H9 (cell line): ENCODE data around the gene PADI4. TPM values are rescaled to one million over a fixed set of nuclear protein-coding genes. Genes with fewer than 3 reads are reported as not detected.

Source experiments
- DNase-seq: peaks from one replicate; pipeline ENCODE4 v3.0.0-alpha.2; 2017
- H2AFZ ChIP-seq: one replicate; pipeline ENCODE4 v1.6.1; 2013; ENCODE audit warnings: mild to moderate bottlenecking, low read length, control low read depth, moderate library complexity
- H2AK5ac ChIP-seq: 2 replicates; pipeline ENCODE4 v1.6.1; 2013; ENCODE audit warnings: low read length, control low read depth, mixed read lengths; ENCODE audit not compliant: insufficient read length
- H2BK120ac ChIP-seq: one replicate; pipeline ENCODE4 v1.6.1; 2013; ENCODE audit warnings: low read depth, mild to moderate bottlenecking, low read length, control low read depth, inconsistent platforms; ENCODE audit not compliant: poor library complexity, severe bottlenecking
- H2BK12ac ChIP-seq: 2 replicates; pipeline ENCODE4 v1.6.1; 2013; ENCODE audit warnings: low read length, control low read depth, mixed read lengths, low read depth; ENCODE audit not compliant: insufficient read length
- H2BK15ac ChIP-seq: 2 replicates; pipeline ENCODE4 v1.6.1; 2013; ENCODE audit warnings: low read depth, low read length, control low read depth
- H2BK20ac ChIP-seq: one replicate; pipeline ENCODE4 v1.6.1; 2013; ENCODE audit warnings: low read depth, mild to moderate bottlenecking, low read length, control low read depth, inconsistent platforms; ENCODE audit not compliant: poor library complexity, severe bottlenecking
- H2BK5ac ChIP-seq: 2 replicates; pipeline ENCODE4 v1.6.1; 2013; ENCODE audit warnings: low read length, control low read depth, mixed read lengths; ENCODE audit not compliant: insufficient read length
- H3K14ac ChIP-seq: 2 replicates; pipeline ENCODE4 v1.6.1; 2013; ENCODE audit warnings: low read length, control low read depth; ENCODE audit not compliant: insufficient read depth
- H3K18ac ChIP-seq: 2 replicates; pipeline ENCODE4 v1.6.1; 2013; ENCODE audit warnings: low read depth, mild to moderate bottlenecking, mixed read lengths, low read length, control low read depth; ENCODE audit not compliant: insufficient read length
- H3K23ac ChIP-seq: 2 replicates; pipeline ENCODE4 v1.6.1; 2013; ENCODE audit warnings: low read length, control low read depth, mixed read lengths, low read depth; ENCODE audit not compliant: insufficient read length
- H3K23me2 ChIP-seq: 2 replicates; pipeline ENCODE4 v1.6.1; 2013; ENCODE audit warnings: low read depth, mild to moderate bottlenecking, mixed read lengths, low read length, control low read depth; ENCODE audit not compliant: insufficient read length, poor library complexity, severe bottlenecking
- H3K27ac ChIP-seq: 2 replicates; pipeline ENCODE4 v1.5.1; 2013; ENCODE audit warnings: low read length, control low read depth, mixed read lengths, low read depth; ENCODE audit not compliant: insufficient read length
- H3K27me3 ChIP-seq: 2 replicates; pipeline ENCODE4 v1.6.1; 2013; ENCODE audit warnings: low read length, control low read depth, inconsistent platforms; ENCODE audit not compliant: insufficient read depth
- H3K4ac ChIP-seq: 2 replicates; pipeline ENCODE4 v1.6.1; 2013; ENCODE audit warnings: low read depth, mild to moderate bottlenecking, control low read depth, inconsistent platforms, low read length, moderate library complexity
- H3K4me1 ChIP-seq: 2 replicates; pipeline ENCODE4 v1.6.1; 2013; ENCODE audit warnings: low read length, control low read depth, inconsistent platforms; ENCODE audit not compliant: insufficient read depth
- H3K4me2 ChIP-seq: 2 replicates; pipeline ENCODE4 v1.6.1; 2013; ENCODE audit warnings: low read length, control low read depth, mixed read lengths; ENCODE audit not compliant: insufficient read length, insufficient read depth
- H3K56ac ChIP-seq: 2 replicates; pipeline ENCODE4 v1.6.1; 2013; ENCODE audit warnings: low read depth, mild to moderate bottlenecking, mixed read lengths, low read length, control low read depth; ENCODE audit not compliant: insufficient read length
- H3K79me1 ChIP-seq: 2 replicates; pipeline ENCODE4 v1.6.1; 2013; ENCODE audit warnings: low read depth, mild to moderate bottlenecking, moderate library complexity, low read length, control low read depth, inconsistent platforms; ENCODE audit not compliant: insufficient read depth, poor library complexity, severe bottlenecking
- H3K79me2 ChIP-seq: 2 replicates; pipeline ENCODE4 v1.6.1; 2013; ENCODE audit warnings: low read length, control low read depth, inconsistent platforms; ENCODE audit not compliant: insufficient read depth
- H3K9ac ChIP-seq: 2 replicates; pipeline ENCODE4 v1.6.1; 2013; ENCODE audit warnings: low read length, control low read depth, mixed read lengths; ENCODE audit not compliant: insufficient read length; ENCODE audit errors: extremely low read depth
- H3K9me3 ChIP-seq: one replicate; pipeline ENCODE4 v1.6.1; 2013; ENCODE audit warnings: low read depth, low read length, inconsistent platforms; ENCODE audit not compliant: control insufficient read depth
- H3T11ph ChIP-seq: one replicate; pipeline ENCODE4 v1.6.1; 2013; ENCODE audit warnings: mild to moderate bottlenecking, low read length, control low read depth, inconsistent platforms
- H4K20me1 ChIP-seq: one replicate; pipeline ENCODE4 v1.6.1; 2013; ENCODE audit not compliant: control insufficient read depth, insufficient read length, insufficient read depth
- H4K5ac ChIP-seq: 2 replicates; pipeline ENCODE4 v1.6.1; 2013; ENCODE audit warnings: low read depth, mild to moderate bottlenecking, mixed read lengths, low read length, control low read depth; ENCODE audit not compliant: insufficient read length
- H4K8ac ChIP-seq: replicated peaks from 2 replicates; pipeline ENCODE4 v1.6.1; 2013; ENCODE audit warnings: low read length, control low read depth, mixed read lengths, low read depth; ENCODE audit not compliant: insufficient read length
- H4K91ac ChIP-seq: 2 replicates; pipeline ENCODE4 v1.6.1; 2013; ENCODE audit warnings: low read depth, mild to moderate bottlenecking, moderate library complexity, mixed read lengths, low read length, control low read depth; ENCODE audit not compliant: insufficient read length
- H3K27ac Mint-ChIP-seq, 3 experiments: 2 replicates in 2 of 3; 3 replicates in 1 of 3; pipeline ENCODE4 v1.8.0; 2020 to 2021; ENCODE audit warnings: mixed read lengths in 3 of 3, mild to moderate bottlenecking in 1 of 3, moderate library complexity in 1 of 3
- H3K27me3 Mint-ChIP-seq: 2 replicates; pipeline ENCODE4 v1.8.0; 2021; ENCODE audit warnings: low read depth, mild to moderate bottlenecking, moderate library complexity, mixed read lengths
- H3K36me3 Mint-ChIP-seq, 3 experiments: 2 replicates in 2 of 3; 3 replicates in 1 of 3; pipeline ENCODE4 v1.8.0; 2020 to 2021; ENCODE audit warnings: low read depth in 3 of 3, mixed read lengths in 3 of 3; ENCODE audit not compliant: insufficient read depth in 1 of 3
- H3K4me1 Mint-ChIP-seq, 2 experiments: 2 replicates each; pipeline ENCODE4 v1.8.0; 2020; ENCODE audit warnings: mixed read lengths in 2 of 2
- H3K4me3 Mint-ChIP-seq, 2 experiments: 2 replicates in 1 of 2; 3 replicates in 1 of 2; pipeline ENCODE4 v1.8.0; 2020 to 2021; ENCODE audit warnings: mild to moderate bottlenecking in 2 of 2, mixed read lengths in 2 of 2, moderate library complexity in 1 of 2
- H3K9me3 Mint-ChIP-seq, 2 experiments: 2 replicates in 1 of 2; 3 replicates in 1 of 2; pipeline ENCODE4 v1.8.0; 2020; ENCODE audit warnings: mild to moderate bottlenecking in 2 of 2, mixed read lengths in 2 of 2, moderate library complexity in 1 of 2
- CTCF ChIP-seq: fragments of 200-600 bp; sonication (generic); conservative IDR thresholded peaks from 3 replicates; pipeline ENCODE4 v1.8.0; 2021; ENCODE audit warnings: antibody characterized with exemption, mild to moderate bottlenecking
- WGBS: extraction: QIAGEN DNeasy Blood & Tissue Kit; methylation state at CpG from one replicate; pipeline ENCODE4 v1.1.7; 2013; ENCODE audit warnings: missing lambda C conversion rate, low lambda C conversion rate, mixed read lengths; ENCODE audit not compliant: insufficient read length; ENCODE audit errors: extremely low coverage; 5-methylcytosine and 5-hydroxymethylcytosine counted together
- total RNA-seq: library from RNA; stranded (reverse); gene quantifications from 2 replicates; pipeline ENCODE4 v1.2.1, GENCODE V29; 2021

PADI4 gene
- total RNA-seq, 1 experiment from 2014 or later, result 0.13 TPM

GRCh38 chr1:17277511-17278159 lies 30.4 kb upstream of the PADI4 start:
- WGBS, result no CpG with 5 or more reads among the region's 8 CpGs
- H3K9ac ChIP-seq, result no peak overlapping the region
- no peaks in the 10 kb centered on the region for H4K20me1 ChIP-seq

More at GRCh38 chr1:17277511-17278159, 30.4 kb upstream of the PADI4 start:
- Histone ChIP-seq H3K56ac (no peak overlapping the region), H3K4me2 (no peak overlapping the region), H3K23ac (no peak overlapping the region), H3K4me1 (no peaks in the 10 kb centered on the region), H3K27me3 (no peaks in the 10 kb centered on the region; the same call in 1 of the 2 replicates), H3K4ac (no peak overlapping the region), H3K18ac (no peak overlapping the region), H2AK5ac (no peak overlapping the region), H2BK5ac (no peak overlapping the region), H3K79me1 (no peaks in the 10 kb centered on the region), H3K23me2 (no peaks in the 10 kb centered on the region), H4K91ac (no peak overlapping the region), H4K5ac (no peak overlapping the region), H3T11ph (no peak overlapping the region), H2AFZ (no peak overlapping the region), H2BK15ac (no peak overlapping the region), H3K14ac (no peak overlapping the region; the same call in 1 of the 2 replicates), H2BK20ac (no peak overlapping the region), H2BK120ac (no peak overlapping the region), H3K27ac (no peak overlapping the region), H4K8ac (no peak overlapping the region), H3K9me3 (no peaks in the 10 kb centered on the region), H3K79me2 (no peaks in the 10 kb centered on the region), H2BK12ac (no peak overlapping the region)
- Mint-ChIP-seq H3K36me3 (no peaks in the 10 kb centered on the region), H3K27ac (no peak overlapping the region), H3K4me1 (peaks cover 0 to 3% of the 10 kb centered on the region in 2 experiments; a peak in 1 of 4 replicates), H3K4me3 (no peak overlapping the region), H3K27me3 (peaks cover 2% of the 10 kb centered on the region; the same call in 1 of the 2 replicates), H3K9me3 (no peaks in the 10 kb centered on the region)
- no peak for DNase-seq
- no peak for TF ChIP-seq CTCF
